Femur (tissue), 1 donor: ENCODE results near the gene NSF.
"Not testable (repeated sequence)": the region's sequence is repeated elsewhere in the genome, so short reads cannot be mapped to it uniquely, and the experiment has no call there.

Experiments
- DNase-seq: peaks from one replicate; pipeline ENCODE4 v3.0.0-alpha.2; 2017

The NSF gene

DNA sequence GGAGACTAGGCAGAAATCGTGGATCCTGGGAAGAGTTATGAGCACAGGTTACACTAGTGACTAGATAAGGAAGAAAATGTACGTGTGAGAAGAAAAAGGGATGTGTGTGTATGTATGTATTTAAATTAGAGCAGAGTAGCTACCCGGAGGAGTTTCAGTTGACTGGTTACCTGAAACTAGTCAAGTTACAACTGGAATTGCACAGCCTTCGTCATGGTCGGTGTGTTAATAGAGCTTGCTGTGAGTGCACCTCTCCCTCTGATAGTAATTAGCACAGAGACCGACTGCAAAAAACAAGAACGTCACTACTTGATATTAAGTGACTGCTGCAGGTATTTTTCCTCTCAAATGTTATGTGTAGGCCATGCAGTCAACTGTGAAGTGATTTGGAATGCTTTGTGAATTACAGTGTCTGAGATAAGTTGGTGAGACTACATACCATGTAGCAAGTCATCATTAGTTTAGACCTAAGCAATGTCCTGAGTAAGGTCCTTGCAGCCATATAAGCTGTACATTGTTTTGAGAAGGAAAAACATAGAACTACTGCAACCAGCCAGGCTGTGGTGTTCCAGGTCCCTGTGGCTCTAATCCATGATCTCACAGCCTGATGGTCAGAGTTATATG is 132.3 kb downstream of the NSF start:
- DNase-seq = no peak

DNA sequence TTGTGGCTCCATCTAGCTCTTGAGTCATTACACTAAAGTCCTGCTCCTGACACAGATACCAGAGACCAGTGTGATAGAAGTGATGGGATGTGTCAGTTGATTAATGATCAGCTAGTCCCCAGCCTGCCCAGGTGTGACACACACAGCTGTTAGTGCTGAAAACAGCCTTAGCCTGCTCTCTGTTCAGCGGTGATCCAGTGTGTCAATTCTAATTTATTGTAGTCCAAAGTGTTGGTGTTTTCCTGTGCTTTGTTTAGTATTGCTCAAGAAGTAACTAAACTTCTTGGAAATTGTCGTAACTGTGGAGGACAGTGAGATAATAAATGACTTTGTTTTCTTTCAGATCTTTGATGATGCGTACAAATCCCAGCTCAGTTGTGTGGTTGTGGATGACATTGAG is 135.7 kb downstream of the NSF start:
- DNase-seq = no peak

- DNase-seq = no peak
These were observed 137.3 kb downstream of the NSF start for GRCh38 chr17:46727572-46728348.

- no peak for DNase-seq
These were observed 139.6 kb downstream of the NSF start for GRCh38 chr17:46730026-46730425.

DNA sequence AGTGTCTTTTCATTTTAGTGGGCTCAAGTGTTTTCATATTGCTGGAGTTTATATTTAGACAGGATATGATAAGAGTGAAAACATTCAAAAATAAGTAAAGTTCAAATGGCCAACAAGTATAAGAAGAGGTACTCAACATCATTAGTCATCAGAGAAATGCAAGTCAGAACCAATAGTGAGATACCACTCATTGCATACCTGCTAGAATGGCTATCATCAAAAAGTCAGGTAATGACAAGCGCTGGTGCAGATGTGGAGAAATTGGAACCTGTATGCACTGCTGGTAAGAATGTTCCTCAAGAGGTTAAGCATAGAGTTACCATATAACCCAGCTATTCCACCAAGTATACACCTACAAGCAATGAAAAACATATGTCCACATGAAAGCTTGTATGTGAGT is 140.2 kb downstream of the NSF start:
- no peak for DNase-seq

DNA sequence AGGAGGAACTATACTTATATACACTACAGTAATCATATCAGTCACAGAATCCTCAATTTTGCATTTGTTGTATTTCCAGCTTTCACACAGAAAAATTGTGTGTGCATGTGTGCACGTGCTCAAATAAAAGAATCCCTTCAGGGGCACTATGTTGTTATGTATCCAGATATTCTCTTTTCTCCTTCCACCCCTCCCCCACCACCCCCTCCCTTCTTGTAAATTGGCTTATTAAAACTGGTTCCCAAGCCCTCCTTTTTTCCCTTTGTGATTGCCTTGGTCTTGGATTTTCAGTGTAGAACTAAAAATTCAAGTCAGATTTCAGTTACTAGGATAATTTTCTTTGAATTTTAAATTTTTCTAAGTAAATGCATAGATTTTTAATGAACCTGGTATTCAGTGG is 141.7 kb downstream of the NSF start:
- no peak for DNase-seq

GRCh38 chr17:46732754-46733398 is 142.4 kb downstream of the NSF start:
- no peak for DNase-seq

GRCh38 chr17:46733837-46734475 is 143.5 kb downstream of the NSF start:
- DNase-seq = no peak

- DNase-seq = peak; percentile 27
These were observed 145.6 kb downstream of the NSF start for GRCh38 chr17:46736100-46736499.

GRCh38 chr17:46737326-46737725 is 146.9 kb downstream of the NSF start:
- DNase-seq = no peak

GRCh38 chr17:46738544-46738943 is 148.1 kb downstream of the NSF start:
- no peak for DNase-seq

DNA sequence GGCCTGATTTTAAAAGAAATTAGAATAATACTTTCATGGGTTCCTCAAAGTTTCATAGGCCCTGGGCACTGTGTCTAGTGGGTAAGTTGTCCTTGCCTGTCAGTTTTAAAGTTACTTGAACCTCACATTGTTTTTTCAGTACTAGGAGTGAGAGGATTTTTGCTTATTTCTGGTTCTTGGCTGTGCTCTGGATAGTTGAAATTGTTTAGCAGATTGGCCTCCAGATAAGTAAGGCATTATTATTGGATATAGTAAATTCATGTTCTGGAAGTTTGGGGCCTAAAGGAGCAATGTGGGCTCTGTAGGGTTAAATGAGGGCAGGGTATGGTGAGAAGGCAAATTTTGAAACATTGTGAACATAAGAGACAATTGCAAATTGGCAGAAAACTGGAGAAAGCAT is 149.5 kb downstream of the NSF start:
- DNase-seq = no peak

DNA sequence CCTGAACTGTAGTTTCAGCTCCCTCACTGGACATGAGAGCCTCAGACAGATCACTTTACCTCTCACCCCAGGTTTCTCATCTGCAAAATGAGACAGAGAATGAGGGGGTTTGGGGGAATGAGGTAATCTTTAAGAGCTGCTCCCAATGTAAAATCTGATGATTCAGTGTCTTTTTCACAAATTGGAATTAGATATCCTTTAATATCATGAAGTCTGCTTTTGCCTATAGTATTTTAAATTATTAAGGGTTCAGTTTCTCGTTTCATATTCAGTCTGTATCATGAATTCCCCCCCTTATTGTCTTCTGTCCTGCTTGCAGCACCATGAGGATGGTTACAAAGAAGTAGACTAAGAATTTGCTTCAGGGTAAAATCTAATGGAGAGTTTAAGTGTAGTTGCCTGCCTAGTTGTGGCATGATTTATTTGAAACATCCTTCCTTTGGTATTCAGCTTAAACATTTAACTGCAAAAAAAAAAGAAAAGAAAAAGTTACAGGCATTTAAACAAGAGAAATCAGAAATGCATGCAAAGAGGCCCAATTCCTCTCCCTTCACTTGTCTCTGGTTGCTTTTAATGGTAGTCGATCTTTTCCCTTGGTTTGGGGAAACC is 150.8 kb downstream of the NSF start:
- no peak for DNase-seq

GRCh38 chr17:46742565-46743270 is 152.2 kb downstream of the NSF start:
- no peak for DNase-seq

DNA sequence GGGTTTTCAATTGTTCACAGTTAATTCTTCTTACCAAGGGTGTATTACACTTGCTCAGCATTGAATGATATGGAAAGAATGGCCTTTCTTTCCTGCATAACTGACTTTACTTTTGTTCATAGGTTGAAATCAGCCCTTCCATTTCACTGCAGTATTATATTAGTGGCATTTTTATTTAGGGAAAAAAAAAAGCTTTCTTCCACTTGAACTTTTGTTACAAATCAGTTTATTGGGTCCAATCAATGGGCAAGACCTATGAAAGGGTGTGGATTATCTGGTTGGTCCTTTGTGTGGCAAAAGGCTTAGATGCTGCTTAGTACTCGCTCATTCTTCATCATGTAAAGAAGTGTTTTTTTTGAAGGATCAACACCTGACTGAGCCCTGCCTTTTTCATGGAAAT is 154.0 kb downstream of the NSF start:
- no peak for DNase-seq

- DNase-seq = no peak
These were observed 154.9 kb downstream of the NSF start for GRCh38 chr17:46745376-46745775.

DNA sequence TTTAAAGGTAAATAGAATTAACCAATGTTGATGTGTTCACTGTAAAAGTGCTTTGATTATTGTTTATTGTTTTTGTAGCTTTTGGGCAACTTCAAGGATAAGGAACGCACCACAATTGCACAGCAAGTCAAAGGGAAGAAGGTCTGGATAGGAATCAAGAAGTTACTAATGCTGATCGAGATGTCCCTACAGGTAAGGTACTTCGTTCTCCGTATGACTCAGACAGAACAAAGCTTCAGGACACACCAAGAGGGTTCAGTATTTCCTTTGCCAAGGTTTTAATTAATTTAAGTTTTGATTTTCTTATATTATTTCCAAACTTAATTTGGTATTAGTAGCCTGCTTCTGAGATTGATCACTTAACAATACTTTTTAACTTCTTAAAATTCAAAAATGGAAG is 161.0 kb downstream of the NSF start:
- no peak for DNase-seq

DNA sequence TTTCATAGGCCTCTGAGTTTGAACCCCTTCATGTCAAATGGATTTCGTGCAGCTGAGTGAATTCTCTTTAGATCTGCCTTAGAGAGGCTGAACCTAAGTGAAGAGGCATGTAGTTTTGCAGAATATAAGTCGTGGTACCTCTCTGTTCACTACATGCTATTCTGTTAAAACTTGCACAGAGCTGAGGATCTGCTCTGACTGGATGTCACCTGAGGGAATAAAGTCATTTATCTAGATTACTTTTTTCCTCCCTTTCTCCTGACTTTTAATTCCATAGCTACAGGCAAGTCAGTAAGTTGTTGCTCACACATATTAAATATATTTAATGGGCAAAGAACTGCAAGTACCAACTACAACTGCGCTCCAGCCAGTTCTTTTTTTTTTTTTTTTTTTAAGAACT is 163.3 kb downstream of the NSF start:
- no peak for DNase-seq

GRCh38 chr17:46756081-46756735 is 165.7 kb downstream of the NSF start:
- DNase-seq = no peak

- DNase-seq = no peak
These were observed 166.4 kb downstream of the NSF start for GRCh38 chr17:46756861-46757260.

- DNase-seq = not testable (repeated sequence)
These were observed 167.1 kb downstream of the NSF start for GRCh38 chr17:46757588-46757987.

DNA sequence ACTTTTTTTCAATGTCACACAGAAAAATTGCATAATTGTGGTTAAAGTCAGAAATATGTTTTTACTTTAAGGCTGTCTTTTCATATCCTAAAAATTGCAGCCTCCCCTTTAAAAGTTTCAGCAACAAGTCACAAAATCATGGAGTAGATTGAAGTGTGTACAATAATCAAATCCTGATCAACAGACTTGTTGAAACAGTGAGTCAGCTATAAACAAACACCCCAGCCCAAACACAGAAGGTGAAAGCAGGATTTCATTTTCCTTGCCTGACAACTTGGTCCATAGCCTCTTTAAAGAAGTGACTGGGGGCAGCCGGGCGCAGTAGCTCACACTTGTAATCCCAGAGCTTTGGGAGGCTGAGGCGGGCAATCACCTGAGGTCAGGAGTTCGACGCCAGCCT is 168.1 kb downstream of the NSF start:
- no peak for DNase-seq
